ENCODE data around the gene NCBP2. TPM values are rescaled to one million over a fixed set of nuclear protein-coding genes. Genes with fewer than 3 reads are reported as not detected.

NCBP2 gene
- total RNA-seq (10 to 100 TPM; 35.7 to 44.9 (median 41.7) TPM), polyA plus RNA-seq (10 to 100 TPM; 54.1 to 60.7 (median 54.7) TPM)

DNA sequence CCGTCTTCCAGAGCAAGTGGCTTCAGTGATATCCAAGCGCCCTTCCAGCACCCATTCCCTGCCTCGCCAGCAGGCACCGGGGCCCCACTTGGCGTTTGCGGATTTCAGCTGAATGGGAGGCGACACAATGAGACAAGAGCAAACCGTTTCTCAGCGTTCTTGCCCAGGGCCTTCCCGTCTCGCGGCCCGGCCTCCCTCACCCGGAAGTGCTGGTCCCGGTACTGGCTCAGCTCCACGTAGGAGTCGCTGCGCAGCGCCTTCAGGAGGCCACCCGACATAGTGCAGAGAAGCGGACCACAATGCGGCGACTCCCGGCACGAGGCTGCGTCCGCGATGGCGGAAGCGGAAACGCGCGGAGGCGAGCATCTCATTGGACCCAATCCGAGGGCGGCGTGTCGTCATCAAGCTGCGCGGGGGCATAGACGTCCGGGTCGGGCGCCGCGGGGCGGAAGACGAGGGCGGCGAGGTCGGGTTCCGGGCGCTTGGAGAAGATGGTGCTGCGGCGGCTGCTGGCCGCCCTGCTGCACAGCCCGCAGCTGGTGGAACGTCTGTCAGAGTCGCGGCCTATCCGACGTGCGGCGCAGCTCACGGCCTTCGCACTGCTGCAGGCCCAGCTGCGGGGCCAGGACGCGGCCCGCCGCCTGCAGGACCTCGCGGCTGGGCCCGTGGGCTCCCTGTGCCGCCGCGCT, at the start of gene NCBP2:
TSS of gene NCBP2 (minus strand) at position 303 of the 689 bp plus-strand sequence. CDS start at position 278, 25 bp downstream.
- 0% methylated on average over 77 of the region's 77 CpGs for WGBS, 2 donors
- TF ChIP-seq EP300 (IDR thresholded peaks at IDR 0.05) (peak in 1 of 4 donors; percentile 56), POLR2A (IDR thresholded peaks at IDR 0.05) (peak; percentile 69 to 79), POLR2AphosphoS5 (IDR thresholded peaks at IDR 0.05) (peak; percentile 82 to 96 (median 95))
- TF ChIP-seq, protein P1, sequence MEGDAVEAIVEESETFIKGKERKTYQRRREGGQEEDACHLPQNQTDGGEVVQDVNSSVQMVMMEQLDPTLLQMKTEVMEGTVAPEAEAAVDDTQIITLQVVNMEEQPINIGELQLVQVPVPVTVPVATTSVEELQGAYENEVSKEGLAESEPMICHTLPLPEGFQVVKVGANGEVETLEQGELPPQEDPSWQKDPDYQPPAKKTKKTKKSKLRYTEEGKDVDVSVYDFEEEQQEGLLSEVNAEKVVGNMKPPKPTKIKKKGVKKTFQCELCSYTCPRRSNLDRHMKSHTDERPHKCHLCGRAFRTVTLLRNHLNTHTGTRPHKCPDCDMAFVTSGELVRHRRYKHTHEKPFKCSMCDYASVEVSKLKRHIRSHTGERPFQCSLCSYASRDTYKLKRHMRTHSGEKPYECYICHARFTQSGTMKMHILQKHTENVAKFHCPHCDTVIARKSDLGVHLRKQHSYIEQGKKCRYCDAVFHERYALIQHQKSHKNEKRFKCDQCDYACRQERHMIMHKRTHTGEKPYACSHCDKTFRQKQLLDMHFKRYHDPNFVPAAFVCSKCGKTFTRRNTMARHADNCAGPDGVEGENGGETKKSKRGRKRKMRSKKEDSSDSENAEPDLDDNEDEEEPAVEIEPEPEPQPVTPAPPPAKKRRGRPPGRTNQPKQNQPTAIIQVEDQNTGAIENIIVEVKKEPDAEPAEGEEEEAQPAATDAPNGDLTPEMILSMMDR (IDR thresholded peaks at IDR 0.05), result peak; percentile 42 to 82 (median 50)
- DNase-seq, result peak; percentile 99
- H3K36me3 ChIP-seq, result peaks cover 4 to 22% (median 13%) of the 10 kb centered on the region in 4 donors
- no peaks in the 10 kb centered on the region for H3K9me3 ChIP-seq
- no peaks in the 10 kb centered on the region for H3K27me3 ChIP-seq
- H3K4me1 ChIP-seq, result peaks cover 0 to 37% (median 25%) of the 10 kb centered on the region in 4 donors
- H3K27ac ChIP-seq, result peak within 1 kb of the TSS; percentile 86 to 94 (median 94)
- intact Hi-C loops (cut with DNase I), result loop anchor here (1.0 to 10.0 kb wide), 6 partner anchors 28 to 374 kb away; partner anchors contain the start of genes CEP19, FBXO45, PIGX and SENP5
- H3K4me3 ChIP-seq, result peak within 1 kb of the TSS; percentile 84 to 100 (median 98)

DNA sequence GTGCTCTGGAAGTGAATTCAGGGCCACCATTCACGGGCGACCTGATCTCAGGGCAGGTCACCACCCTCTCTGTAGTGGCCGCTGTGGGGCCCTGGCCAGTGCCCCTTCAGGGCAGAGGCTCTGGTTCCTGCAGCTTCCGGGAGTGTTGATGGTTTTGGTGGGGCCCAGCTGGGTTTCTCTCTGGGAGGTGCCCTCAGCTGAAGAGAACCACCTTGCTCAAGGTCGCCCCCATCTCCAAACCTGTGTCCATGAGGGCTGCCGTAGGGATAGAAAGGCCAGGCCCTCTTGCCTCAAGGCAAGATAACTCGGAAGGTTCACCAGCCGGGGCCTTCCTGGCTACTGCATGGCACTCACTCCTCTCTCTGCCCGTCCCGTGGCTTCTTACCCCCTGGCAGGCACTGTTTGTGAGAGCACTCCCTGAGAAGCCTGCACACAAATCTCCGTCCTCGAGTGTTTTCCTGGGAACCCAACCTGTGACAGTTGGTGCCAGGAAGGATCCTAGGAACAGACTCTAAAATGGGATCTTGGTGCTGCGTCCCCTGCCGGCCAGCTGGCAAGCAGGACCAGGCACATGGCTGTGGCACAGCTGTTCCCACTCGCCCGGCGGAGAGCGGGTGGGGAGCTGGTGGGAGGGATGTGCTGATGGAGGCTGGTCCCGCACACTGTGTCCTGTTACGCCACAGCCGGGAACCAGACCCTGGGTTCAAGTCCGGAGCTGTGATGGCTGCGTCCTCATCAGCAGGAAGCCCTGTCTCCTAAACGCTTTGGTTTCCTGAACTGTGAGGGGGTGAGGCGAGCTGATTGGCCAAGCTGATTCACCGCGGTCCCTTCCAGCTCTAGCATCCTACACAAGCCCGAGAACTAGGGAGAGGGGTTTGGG, 49.5 kb upstream of the NCBP2 start:
- H3K4me1 ChIP-seq, result no peaks in the 10 kb centered on the region
- DNase-seq, result peak; percentile 40
- no peaks in the 10 kb centered on the region for H3K27me3 ChIP-seq
- intact Hi-C loops (cut with DNase I), result no loop called here
- 87 to 93% methylated on average over 28 of the region's 28 CpGs for WGBS, 2 donors
- no peak overlapping the region for H3K4me3 ChIP-seq
- H3K9me3 ChIP-seq, result no peaks in the 10 kb centered on the region
- no peaks in the 10 kb centered on the region for H3K36me3 ChIP-seq
- TF ChIP-seq, protein P1 (IDR thresholded peaks at IDR 0.05), result no peak
- TF ChIP-seq EP300 (IDR thresholded peaks at IDR 0.05) (no peak), POLR2A (IDR thresholded peaks at IDR 0.05) (no peak), POLR2AphosphoS5 (IDR thresholded peaks at IDR 0.05) (no peak)
- no peak overlapping the region for H3K27ac ChIP-seq

DNA sequence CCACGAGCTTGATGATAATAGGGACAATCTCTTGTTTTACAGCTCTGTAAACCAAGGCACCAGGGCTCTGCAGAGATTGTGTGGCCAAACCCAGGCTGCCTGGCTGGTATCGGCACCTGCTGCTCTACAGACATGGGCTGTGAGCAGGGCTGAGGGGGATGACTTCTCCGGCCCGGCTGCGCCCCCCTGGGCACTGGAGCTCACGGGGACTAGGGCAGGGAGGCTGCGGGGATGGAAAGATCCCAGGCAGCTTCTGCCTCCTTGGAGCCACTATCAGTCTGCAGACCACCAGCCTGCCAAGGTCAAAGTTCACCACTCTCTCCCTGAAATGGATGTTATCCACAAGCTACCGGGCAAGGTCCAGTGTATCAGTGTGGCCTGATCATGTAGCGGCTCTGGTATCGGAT, 48.3 kb upstream of the NCBP2 start:
- Histone ChIP-seq H3K27me3 (no peaks in the 10 kb centered on the region), H3K4me3 (no peak overlapping the region), H3K9me3 (no peaks in the 10 kb centered on the region), H3K4me1 (no peaks in the 10 kb centered on the region), H3K27ac (no peak overlapping the region), H3K36me3 (no peaks in the 10 kb centered on the region)
- TF ChIP-seq POLR2A (IDR thresholded peaks at IDR 0.05) (no peak), EP300 (IDR thresholded peaks at IDR 0.05) (no peak), POLR2AphosphoS5 (IDR thresholded peaks at IDR 0.05) (no peak)
- TF ChIP-seq, protein P1 (IDR thresholded peaks at IDR 0.05), result no peak
- peak; percentile 48 for DNase-seq
- intact Hi-C loops (cut with DNase I), result no loop called here
- 88 to 90% methylated on average over 10 of the region's 10 CpGs for WGBS, 2 donors

DNA sequence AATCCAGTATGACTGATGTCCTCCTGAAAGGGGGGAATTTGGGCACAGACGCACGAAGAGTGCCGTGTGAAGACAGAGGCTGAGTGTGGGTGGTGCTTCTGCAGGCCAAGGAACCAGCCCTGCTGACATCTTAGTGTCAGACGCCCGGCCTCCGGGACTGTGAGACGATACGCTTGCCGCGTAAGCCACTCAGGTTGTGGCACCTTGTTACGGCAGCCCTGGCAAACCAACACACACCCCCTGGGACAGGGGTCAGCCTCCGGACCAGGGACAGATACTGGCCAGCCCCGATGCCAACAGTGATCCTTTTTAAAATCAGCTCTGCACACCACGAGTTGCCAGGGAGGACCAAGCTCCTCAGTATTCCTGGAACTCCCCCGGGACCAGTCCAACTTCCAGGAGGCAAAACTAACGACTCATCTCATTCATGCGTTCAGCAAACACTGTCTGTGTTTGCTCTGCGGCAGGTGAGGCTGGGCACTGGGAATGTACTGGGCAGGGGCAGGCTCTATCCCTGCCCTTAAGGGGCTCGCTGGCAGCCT, 47.5 kb upstream of the NCBP2 start:
- Histone ChIP-seq H3K9me3 (no peaks in the 10 kb centered on the region), H3K36me3 (no peaks in the 10 kb centered on the region), H3K4me3 (no peak overlapping the region), H3K27me3 (peaks cover 0 to 3% (median 0%) of the 10 kb centered on the region in 3 donors), H3K27ac (no peak overlapping the region), H3K4me1 (no peaks in the 10 kb centered on the region)
- 66 to 83% methylated on average over 19 of the region's 19 CpGs for WGBS, 2 donors
- peak; percentile 46 for DNase-seq
- TF ChIP-seq POLR2A (IDR thresholded peaks at IDR 0.05), result no peak
- TF ChIP-seq, protein P1 (IDR thresholded peaks at IDR 0.05), result no peak
- TF ChIP-seq POLR2AphosphoS5 (IDR thresholded peaks at IDR 0.05), result no peak
- no peak for TF ChIP-seq EP300 (IDR thresholded peaks at IDR 0.05)
- intact Hi-C loops (cut with DNase I), result no loop called here
